DMS153 treated with DMSO at 0.1 percent for 48 hours (cell line): ENCODE results near the gene VOPP1.

Experiments
- DNase-seq: peaks from one replicate; lab custom pipeline; 2025; ENCODE audit not compliant: unreplicated experiment; lab: John Stamatoyannopoulos, UW

VOPP1 gene

GRCh38 chr7:55438757-55439525 is 133.4 kb downstream of the VOPP1 start:
- DNase-seq: peak; percentile 56

- DNase-seq: peak; percentile 83
These were observed 134.1 kb downstream of the VOPP1 start for GRCh38 chr7:55438085-55438756.

- DNase-seq: no peak
These were observed 134.9 kb downstream of the VOPP1 start for GRCh38 chr7:55437375-55437774.

- no peak for DNase-seq
These were observed 135.8 kb downstream of the VOPP1 start for GRCh38 chr7:55436457-55436856.

- no peak for DNase-seq
These were observed 136.8 kb downstream of the VOPP1 start for GRCh38 chr7:55435466-55435865.

- peak; percentile 45 for DNase-seq
These were observed 139.1 kb downstream of the VOPP1 start for GRCh38 chr7:55432939-55433784.

GRCh38 chr7:55432506-55432905 is 139.8 kb downstream of the VOPP1 start:
- no peak for DNase-seq

- DNase-seq: no peak
These were observed 140.4 kb downstream of the VOPP1 start for GRCh38 chr7:55431898-55432297.

- DNase-seq: no peak
These were observed 142.3 kb downstream of the VOPP1 start for GRCh38 chr7:55429835-55430499.

GRCh38 chr7:55427800-55428199 is 144.5 kb downstream of the VOPP1 start:
- no peak for DNase-seq

- DNase-seq: no peak
These were observed 145.0 kb downstream of the VOPP1 start for GRCh38 chr7:55427342-55427741.

GRCh38 chr7:55426676-55427075 is 145.6 kb downstream of the VOPP1 start:
- no peak for DNase-seq

GRCh38 chr7:55425141-55425752 is 147.1 kb downstream of the VOPP1 start:
- DNase-seq: no peak

GRCh38 chr7:55423891-55424290 is 148.4 kb downstream of the VOPP1 start:
- DNase-seq: no peak

- no peak for DNase-seq
These were observed 149.0 kb downstream of the VOPP1 start for GRCh38 chr7:55423277-55423711.
